Bone marrow (tissue), 2 donors: ENCODE measurements around the gene C11orf24.

Experiments used
- DNase-seq, 2 donors: peaks; one replicate each; lab custom pipeline; 2025; lab: John Stamatoyannopoulos, UW

The C11orf24 gene

GRCh38 chr11:68271781-68272608 is at the start of gene C11orf24:
C11orf24 (minus strand) TSS chr11:68271973; CDS start chr11:68263767, 8,206 bp downstream.
- DNase-seq, result peak; percentile 81 to 93

GRCh38 chr11:68317147-68317785 is 45.5 kb upstream of the C11orf24 start:
- DNase-seq, result no peak

GRCh38 chr11:68315171-68315920 is 43.6 kb upstream of the C11orf24 start:
- DNase-seq, result no peak

- no peak for DNase-seq
These were observed 42.7 kb upstream of the C11orf24 start for GRCh38 chr11:68314203-68315170.

- DNase-seq, result no peak
These were observed 41.9 kb upstream of the C11orf24 start for GRCh38 chr11:68313574-68314202.

- no peak for DNase-seq
These were observed 41.2 kb upstream of the C11orf24 start for GRCh38 chr11:68312780-68313573.

- DNase-seq, result no peak
These were observed 40.5 kb upstream of the C11orf24 start, which contains the start of gene LRP5 for GRCh38 chr11:68312117-68312779. LRP5 (plus strand) TSS chr11:68312591; CDS start chr11:68312715, 124 bp downstream.

- no peak for DNase-seq
These were observed 39.7 kb upstream of the C11orf24 start for GRCh38 chr11:68311160-68312116.

- no peak for DNase-seq
These were observed 37.9 kb upstream of the C11orf24 start for GRCh38 chr11:68309621-68310185.

GRCh38 chr11:68308068-68308467 is 36.3 kb upstream of the C11orf24 start:
- DNase-seq, result no peak

- no peak for DNase-seq
These were observed 34.9 kb upstream of the C11orf24 start for GRCh38 chr11:68306636-68307035.

GRCh38 chr11:68303982-68304780 is 32.4 kb upstream of the C11orf24 start:
- DNase-seq, result no peak

- DNase-seq, result peak in 1 of 2 donors; percentile 11
These were observed 31.3 kb upstream of the C11orf24 start for GRCh38 chr11:68303083-68303482.

GRCh38 chr11:68302670-68303069 is 30.9 kb upstream of the C11orf24 start:
- DNase-seq, result no peak

GRCh38 chr11:68302256-68302655 is 30.5 kb upstream of the C11orf24 start:
- no peak for DNase-seq

GRCh38 chr11:68300076-68300830 is 28.5 kb upstream of the C11orf24 start:
- no peak for DNase-seq
